GM12872 (cell line): ENCODE measurements around the gene DNAJC17.

Experiments
- CTCF ChIP-seq: IDR thresholded peaks from 3 replicates; pipeline ENCODE4 v1.5.1; 2011; ENCODE audit warnings: low read depth, mild to moderate bottlenecking, low read length, moderate library complexity; ENCODE audit not compliant: insufficient read depth

DNAJC17 gene

GRCh38 chr15:40775740-40776536 is 31.3 kb downstream of the DNAJC17 start:
- no peak for TF ChIP-seq CTCF

GRCh38 chr15:40775007-40775406 is 32.3 kb downstream of the DNAJC17 start:
- TF ChIP-seq CTCF, result no peak

DNA sequence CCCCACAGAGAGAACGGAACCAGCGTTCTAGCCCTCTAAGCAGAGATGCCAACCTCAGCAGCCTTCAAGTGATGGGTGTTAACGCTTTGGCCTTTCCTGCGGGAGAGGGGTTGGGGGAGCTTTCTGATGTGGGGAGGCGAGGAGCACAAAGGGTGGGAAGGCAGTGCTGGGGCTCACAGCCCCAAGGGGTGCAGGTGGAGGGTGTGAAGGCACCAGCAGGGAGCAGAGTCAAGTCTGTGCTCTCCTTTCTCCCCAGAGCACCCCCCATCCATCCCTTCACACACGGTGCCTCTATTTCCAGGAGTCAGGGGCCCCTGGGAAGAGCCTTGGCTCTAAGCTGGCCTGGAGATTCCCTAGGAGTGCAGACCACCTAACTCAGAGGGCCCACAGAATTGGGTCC is 33.4 kb downstream of the DNAJC17 start:
- TF ChIP-seq CTCF, result no peak

- no peak for TF ChIP-seq CTCF
Measured at GRCh38 chr15:40773496-40773895, 33.8 kb downstream of the DNAJC17 start.

GRCh38 chr15:40772014-40772413 is 35.3 kb downstream of the DNAJC17 start:
- TF ChIP-seq CTCF, result no peak

DNA sequence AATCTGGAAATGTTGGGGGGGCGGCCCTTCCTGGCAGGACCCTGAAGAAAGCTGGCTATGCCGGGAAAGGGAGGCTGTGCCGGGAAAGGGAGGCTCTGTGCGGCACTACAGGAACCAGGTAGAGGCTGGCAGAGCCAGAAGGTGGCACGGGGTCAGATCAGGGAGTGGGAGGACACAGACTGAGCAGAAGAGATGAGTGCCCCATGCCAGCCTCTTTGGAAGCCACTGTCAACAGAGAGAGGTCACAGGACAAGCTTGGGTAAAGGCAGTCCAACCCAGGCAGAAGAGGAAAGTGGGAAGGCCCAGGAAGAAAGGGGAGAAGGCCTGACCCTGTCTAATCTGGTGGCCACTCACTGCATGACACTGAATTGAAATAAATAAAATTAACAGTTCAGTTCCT is 36.0 kb downstream of the DNAJC17 start:
- TF ChIP-seq CTCF, result no peak

- TF ChIP-seq CTCF, result no peak
Measured at GRCh38 chr15:40770147-40770721, 37.0 kb downstream of the DNAJC17 start.
